H1 (cell line): ENCODE data around the gene ACOT7. TPM values are rescaled to one million over a fixed set of nuclear protein-coding genes. Genes with fewer than 3 reads are reported as not detected.

Source experiments
- CREB1 ChIP-seq: IDR thresholded peaks from 2 replicates; pipeline ENCODE4 v1.6.1; 2012; ENCODE audit warnings: inconsistent platforms
- FOSL1 ChIP-seq: IDR thresholded peaks from 2 replicates; pipeline ENCODE4 v1.6.1; 2011; ENCODE audit warnings: mild to moderate bottlenecking, low read depth, low read length, moderate library complexity; ENCODE audit not compliant: insufficient read depth
- JUN ChIP-seq: IDR thresholded peaks from 2 replicates; pipeline ENCODE4 v1.6.1; 2011; ENCODE audit warnings: low read depth, mild to moderate bottlenecking, improper control_type of control experiment, low read length
- POU5F1 ChIP-seq: IDR thresholded peaks from 2 replicates; pipeline ENCODE4 v1.6.1; 2011; ENCODE audit warnings: low read depth, mild to moderate bottlenecking, low read length, moderate library complexity
- SP1 ChIP-seq: IDR thresholded peaks from 2 replicates; pipeline ENCODE4 v1.6.1; 2011; ENCODE audit warnings: low read depth, low read length
- USF2 ChIP-seq: IDR thresholded peaks from 2 replicates; pipeline ENCODE4 v1.6.1; 2011; ENCODE audit warnings: low read length, improper control_type of control experiment
- polyA plus RNA-seq, 7 experiments: library from polyadenylated mRNA; depleted of rRNA in 3 of 7; stranded (reverse) in 5 of 7; unstranded in 2 of 7; fragments of >200 nt in 5 of 7; fragments of 200-250 nt in 2 of 7; gene quantifications; 1 replicate in 5 of 7; 2 replicates in 1 of 7; 4 replicates in 1 of 7; pipeline versions ENCODE4 v1.2.1 to v1.2.3, GENCODE V29; 2011 to 2013; ENCODE audit warnings: missing spikeins in 2 of 7, mixed read lengths in 2 of 7
- total RNA-seq: library from RNA; stranded (reverse); fragmentation: NEBNext Ultra II Directional; extraction: Animal tissue kit (Norgen Biotek cat#: 25700); gene quantifications from 2 replicates; pipeline ENCODE4 v1.2.1, GENCODE V29; 2021
- TF ChIP-seq, protein P1 (sequence below): IDR thresholded peaks from 2 replicates; pipeline ENCODE4 v1.6.1; 2011; ENCODE audit warnings: low read depth, mild to moderate bottlenecking, low read length; ENCODE audit not compliant: insufficient read depth

ACOT7 gene
- total and polyA plus RNA-seq, 2 of the 8 experiments (the other 6 are each of a cell fraction or from before 2014, with no cell fraction given) = 151 to 214 TPM

DNA sequence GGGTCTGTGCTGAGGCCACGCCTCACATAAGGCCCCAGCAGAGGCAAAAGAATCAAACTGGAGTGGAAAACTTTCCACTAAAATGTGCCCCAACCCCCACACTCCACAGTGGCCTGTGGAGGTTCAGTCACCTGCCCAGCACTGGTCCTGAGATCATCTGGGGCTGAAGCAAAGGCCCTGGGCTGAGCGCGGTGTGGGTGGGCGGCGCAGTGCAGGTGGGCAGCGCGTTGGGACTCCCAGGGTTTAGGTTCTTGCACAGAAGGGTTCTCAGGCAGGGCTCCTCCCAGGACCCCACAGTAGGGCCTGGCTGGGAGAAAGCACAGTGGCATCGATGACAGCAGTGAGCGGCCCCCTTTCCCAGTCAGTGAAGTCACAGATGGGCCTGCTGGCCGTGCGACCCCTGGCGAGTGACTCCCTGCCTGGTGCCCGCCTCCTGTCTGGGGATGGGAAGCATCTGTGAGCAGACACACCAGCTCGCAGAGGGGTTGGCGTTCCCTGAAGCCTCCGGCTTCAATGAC lies 118.9 kb downstream of the ACOT7 start (continued):
- TF ChIP-seq USF2 (no peak), FOSL1 (no peak), POU5F1 (no peak), SP1 (no peak), CREB1 (no peak), JUN (no peak)
- TF ChIP-seq, protein P1, sequence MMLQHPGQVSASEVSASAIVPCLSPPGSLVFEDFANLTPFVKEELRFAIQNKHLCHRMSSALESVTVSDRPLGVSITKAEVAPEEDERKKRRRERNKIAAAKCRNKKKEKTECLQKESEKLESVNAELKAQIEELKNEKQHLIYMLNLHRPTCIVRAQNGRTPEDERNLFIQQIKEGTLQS = no peak
